GM19467 (cell line): ENCODE measurements around the gene KCNC1.

Experiments used
- ATAC-seq: cut with Tn5 transposase; IDR thresholded peaks from one replicate; pipeline ENCODE4 v1.9.1; 2021; ENCODE audit warnings: mild to moderate bottlenecking, moderate library complexity; ENCODE audit not compliant: unreplicated experiment

KCNC1 gene

DNA sequence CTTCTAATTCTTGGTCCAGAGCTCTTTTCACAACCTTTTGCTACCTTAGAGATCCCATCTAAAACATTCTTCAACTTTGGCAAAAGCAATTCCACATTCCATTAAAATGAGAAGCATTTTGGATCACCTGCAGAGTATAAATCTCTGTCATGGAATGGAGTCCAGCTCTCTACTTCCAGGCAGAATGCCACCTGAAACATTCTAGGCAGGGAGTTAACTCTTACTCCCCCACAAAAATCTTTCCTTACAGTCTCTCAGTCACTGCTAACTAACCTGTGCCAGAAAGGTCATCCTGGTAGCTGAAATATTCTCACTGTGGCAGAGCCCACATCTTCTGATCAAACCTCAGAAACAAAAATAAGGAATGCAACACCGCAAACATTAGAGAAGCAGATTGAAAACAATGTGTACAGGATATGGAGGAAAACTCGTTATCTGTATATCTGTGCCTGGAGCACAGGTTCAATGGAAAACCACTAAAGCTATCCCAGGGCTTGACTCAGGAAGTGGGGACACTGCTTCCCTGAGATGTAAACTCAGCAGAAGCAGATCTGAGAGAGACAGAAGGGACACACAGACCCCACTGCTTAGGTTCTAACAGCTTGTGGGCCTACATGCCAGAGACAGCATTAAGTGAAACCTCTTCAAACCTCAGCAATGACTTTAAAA, 78.9 kb downstream of the KCNC1 start:
- ATAC-seq: no peak

DNA sequence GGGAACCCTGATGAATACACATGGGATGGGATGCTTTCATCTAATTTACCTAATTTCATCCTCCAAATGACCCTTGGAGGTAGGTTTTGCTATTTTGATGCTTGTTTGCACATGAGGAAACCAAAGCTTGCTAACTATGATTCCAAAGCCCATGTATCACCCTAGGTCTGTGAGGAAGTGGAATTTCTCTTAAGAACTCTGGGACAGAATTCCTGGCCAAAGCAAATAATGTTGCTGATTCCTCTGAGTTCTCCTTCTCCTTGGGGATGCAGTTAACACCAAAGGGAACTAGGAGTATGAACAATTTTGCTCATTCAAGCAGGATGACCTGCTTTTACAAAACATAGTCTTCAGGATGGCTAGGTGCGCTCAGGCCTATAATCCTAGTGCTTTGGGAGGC, 80.0 kb downstream of the KCNC1 start:
- no peak for ATAC-seq

DNA sequence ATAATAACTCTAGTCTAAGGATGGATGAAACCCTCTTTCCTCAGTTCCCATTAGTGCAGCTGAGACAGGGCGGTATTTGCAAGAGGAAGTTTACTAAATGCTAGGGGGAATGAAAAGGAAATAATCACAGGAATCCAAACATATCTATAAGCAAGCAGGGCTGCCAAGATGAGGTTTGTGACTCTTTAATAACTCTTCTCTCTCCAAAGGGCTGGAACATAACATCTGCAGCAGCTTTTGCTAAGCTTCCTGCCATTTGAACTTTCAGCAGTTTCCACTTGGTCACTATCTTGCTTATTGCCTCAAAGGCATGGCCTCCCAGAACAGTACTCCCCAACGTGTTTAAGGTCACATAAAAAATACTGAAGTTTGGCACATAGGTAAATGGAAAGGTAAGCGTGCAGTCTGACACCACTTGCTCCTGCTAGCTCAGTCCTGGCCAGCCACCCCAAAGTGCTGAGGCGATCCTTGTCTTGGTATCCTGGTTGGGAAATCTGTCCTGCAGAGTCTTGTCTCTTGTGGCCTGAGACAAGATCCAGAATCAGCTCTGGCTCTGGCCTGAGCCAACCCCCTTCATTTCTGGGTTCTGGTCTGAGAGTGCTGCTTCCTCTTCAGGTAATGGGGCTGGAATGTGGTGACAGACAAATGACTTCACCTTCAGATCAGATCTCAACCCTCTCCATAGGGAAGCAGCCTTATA, 81.8 kb downstream of the KCNC1 start:
- no peak for ATAC-seq

DNA sequence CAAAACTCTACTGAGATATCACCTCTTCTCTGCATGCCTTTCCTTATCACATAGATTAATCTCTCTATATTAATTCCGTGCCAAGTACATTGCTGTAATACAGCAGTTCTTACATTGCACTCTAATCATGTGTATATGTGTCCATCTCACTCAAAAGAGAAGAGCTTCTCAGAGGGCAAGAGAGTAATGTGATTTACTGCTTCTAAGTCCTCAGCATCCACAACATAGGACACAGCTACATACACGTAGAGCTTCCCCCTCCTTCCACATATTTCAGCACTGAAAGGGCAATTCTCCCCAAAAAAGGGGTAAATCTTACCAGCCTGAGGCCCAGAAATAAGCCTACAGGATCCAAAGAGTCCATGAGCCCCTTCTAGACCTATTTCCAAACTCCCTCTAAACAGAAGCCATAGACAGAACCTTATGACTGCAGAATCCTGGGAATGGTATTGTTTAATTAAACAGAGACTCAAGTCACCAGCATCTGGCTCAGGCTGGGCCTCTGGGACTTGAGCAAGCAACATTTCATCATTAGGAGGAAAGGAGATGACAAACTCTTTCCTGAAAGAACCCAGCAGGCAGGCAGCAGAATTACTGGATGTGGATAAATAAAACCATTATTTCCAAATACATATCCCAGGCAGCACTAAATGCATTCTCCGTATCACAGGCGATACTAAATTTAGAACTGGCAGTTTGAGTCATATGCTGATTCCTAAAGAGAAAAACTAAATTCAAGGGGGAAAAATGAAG, 87.2 kb downstream of the KCNC1 start:
- no peak for ATAC-seq

DNA sequence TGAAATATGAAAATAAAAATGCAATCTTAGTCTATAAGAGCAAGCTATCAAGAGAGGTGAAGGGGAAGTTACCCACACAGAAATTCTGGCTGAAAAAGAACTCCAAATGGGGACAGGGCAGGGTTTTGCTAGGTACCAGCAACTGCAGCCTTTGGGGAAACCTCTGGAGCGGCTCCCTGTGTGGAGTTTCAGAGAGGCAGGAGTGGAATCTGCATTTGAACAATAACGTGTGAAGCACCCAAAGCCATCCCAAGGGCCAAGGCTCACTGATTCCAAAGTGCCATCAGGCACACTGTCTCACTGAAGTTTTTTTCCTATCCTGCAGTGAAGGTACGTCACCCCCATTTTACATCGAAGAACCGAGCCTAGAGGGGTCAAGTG, 87.8 kb downstream of the KCNC1 start:
- no peak for ATAC-seq

DNA sequence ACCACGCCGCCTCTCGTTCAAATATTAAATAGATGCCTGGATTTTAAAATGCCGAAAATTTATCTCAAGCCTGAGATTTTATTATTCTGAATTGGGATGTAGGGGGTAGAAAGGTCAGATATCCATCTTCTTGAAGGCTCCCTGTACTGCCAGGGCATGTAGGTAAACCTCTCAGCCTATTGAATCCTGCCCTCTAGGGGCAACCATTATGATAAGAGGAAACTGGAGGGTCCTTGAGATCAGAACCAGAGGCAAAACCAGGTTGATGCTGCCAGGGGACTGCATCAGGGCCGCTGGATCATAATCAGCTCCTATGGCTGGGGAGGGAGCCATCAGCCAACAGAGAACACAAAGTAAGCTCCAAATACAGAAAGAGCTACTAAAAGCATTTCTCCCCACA, 92.4 kb downstream of the KCNC1 start:
- ATAC-seq: no peak

DNA sequence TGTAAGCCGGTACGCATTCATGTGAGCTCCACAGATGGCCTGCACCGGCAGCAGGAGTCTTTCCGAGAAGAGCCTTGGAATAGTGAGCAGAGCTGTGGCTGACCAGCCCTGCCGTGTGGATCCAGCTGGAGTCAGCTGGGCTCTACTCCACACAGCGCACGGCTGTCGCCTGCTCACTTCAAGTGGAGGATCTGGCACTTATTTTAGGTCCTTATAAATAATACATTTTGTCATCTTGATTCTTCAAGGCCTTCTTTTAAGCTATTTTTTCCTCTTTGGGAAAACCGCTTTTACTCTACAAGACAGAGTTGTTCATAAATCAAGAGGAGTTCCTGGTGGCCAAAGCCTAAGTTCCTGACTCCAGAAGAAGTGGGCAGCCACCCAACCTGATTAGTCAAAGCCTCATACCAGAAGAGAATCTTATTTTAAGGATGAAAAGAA, 93.8 kb downstream of the KCNC1 start:
- ATAC-seq: no peak

DNA sequence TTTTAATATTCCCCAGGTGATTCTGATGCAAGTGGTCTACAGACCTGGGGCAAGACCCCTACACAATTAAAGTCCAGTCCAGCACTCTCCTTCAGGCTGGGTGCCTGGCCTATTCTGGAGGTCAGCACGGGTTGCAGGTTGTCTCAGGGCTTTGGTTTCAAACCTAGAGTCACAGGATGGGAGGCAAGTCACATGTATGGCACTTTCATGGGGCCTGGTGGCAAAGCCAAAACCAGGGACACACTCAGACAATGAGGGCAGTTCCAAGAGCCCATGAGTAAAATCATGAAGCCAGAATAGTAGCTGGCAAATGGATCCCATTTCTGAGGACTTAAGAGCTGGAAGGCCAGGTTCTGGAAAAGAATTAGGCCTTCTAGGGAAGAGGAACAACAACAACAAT, 96.6 kb downstream of the KCNC1 start:
- no peak for ATAC-seq

DNA sequence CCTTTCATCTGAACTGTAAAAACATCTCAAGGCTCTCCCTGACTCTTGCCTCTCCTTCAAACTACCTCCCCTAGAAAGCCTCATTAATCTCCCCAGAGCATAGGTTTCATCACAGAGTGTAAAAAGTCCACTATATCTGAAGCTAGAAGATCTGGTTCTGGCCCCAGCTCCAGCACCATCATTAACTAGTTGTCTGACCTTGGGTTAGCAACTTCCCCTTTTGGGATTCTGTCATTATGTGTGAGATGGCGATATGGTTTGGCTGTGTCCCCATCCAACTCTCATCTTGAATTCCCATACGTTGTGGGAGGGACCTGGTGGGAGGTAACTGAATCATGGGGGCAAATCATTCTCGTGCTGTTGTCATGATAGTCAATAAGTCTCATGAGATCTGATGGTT, 97.3 kb downstream of the KCNC1 start:
- no peak for ATAC-seq
